Tongue (tissue), 2 donors: ENCODE results near the gene CCNDBP1. TPM values are rescaled to one million over a fixed set of nuclear protein-coding genes. Genes with fewer than 3 reads are reported as not detected.

Experiments used
- DNase-seq: peaks from one replicate; pipeline ENCODE4 v3.0.0-alpha.2; 2015
- total RNA-seq: library from RNA; depleted of rRNA; stranded (reverse); fragments of >200 nt; gene quantifications from one replicate; pipeline ENCODE4 v1.2.3, GENCODE V29; 2014

The CCNDBP1 gene
- total RNA-seq, 1 donor from 2014 or later, result 44.7 TPM

GRCh38 chr15:43246261-43246774, 61.1 kb downstream of the CCNDBP1 start:
- DNase-seq, result no peak

Other genes with a start within 250 kb of the CCNDBP1 start
- gene UBR1, start 79.4 kb upstream of the CCNDBP1 start, total RNA-seq, result 32.4 TPM
- gene TMEM62, start 51.8 kb upstream of the CCNDBP1 start, total RNA-seq, result 16.6 TPM
- 4.6 TPM for gene EPB42, start 35.6 kb downstream of the CCNDBP1 start, total RNA-seq
- gene TGM5, start 81.5 kb downstream of the CCNDBP1 start, total RNA-seq, result 6.8 TPM
- gene TGM7, start 116.9 kb downstream of the CCNDBP1 start, total RNA-seq, result not detected
- gene LCMT2, start 145.2 kb downstream of the CCNDBP1 start, total RNA-seq, result 5.2 TPM
- 37.8 TPM for gene ZSCAN29, start 185.6 kb downstream of the CCNDBP1 start, total RNA-seq
- gene TUBGCP4, start 185.7 kb downstream of the CCNDBP1 start, total RNA-seq, result 13.2 TPM